Body of pancreas (tissue), 4 donors: ENCODE results near the gene FAM237A. TPM values are rescaled to one million over a fixed set of nuclear protein-coding genes. Genes with fewer than 3 reads are reported as not detected.

Experiments used
- ATAC-seq: fragments of 150-250 bp; one replicate; pipeline ENCODE4 v1.9.1; 2016
- DNase-seq, 4 donors: peaks; one replicate each; pipeline ENCODE4 v3.0.0-alpha.2; 2019
- H3K27ac ChIP-seq, 4 donors: fragments of 200-600 bp; sonication (generic); 1 replicate in 3 of 4; 2 replicates in 1 of 4; pipeline versions ENCODE4 v1.5.1 to v1.6.1; 2016 to 2019; ENCODE audit warnings: mild to moderate bottlenecking in 1 of 4, mixed read lengths in 1 of 4, moderate library complexity in 1 of 4
- H3K27me3 ChIP-seq, 2 donors: fragments of 200-600 bp; sonication (generic); one replicate each; pipeline ENCODE4 v1.6.0; 2016; ENCODE audit warnings: mild to moderate bottlenecking in 1 of 2
- H3K36me3 ChIP-seq, 2 donors: fragments of 200-600 bp; sonication (generic); replicated peaks in 1 of 2; 2 replicates each; pipeline ENCODE4 v1.5.1; 2016; ENCODE audit warnings: low read depth in 2 of 2; ENCODE audit not compliant: insufficient read depth in 1 of 2
- H3K4me1 ChIP-seq: fragments of 200-600 bp; sonication (generic); one replicate; pipeline ENCODE4 v1.6.0; 2016
- H3K4me3 ChIP-seq, 2 donors: fragments of 200-600 bp; sonication (generic); 1 replicate in 1 of 2; 2 replicates in 1 of 2; pipeline ENCODE4 v1.5.1; 2016 to 2019
- H3K9me3 ChIP-seq, 3 donors: fragments of 200-600 bp; sonication (generic); 1 replicate in 2 of 3; 2 replicates in 1 of 3; pipeline ENCODE4 v1.5.1; 2016
- CTCF ChIP-seq, 7 experiments: fragments of 450-650 bp in 4 of 7; fragments of 200-600 bp in 3 of 7; sonication (generic) in 3 of 7; IDR thresholded peaks; one replicate each; pipeline ENCODE4 v1.5.1; 2016 to 2019; ENCODE audit warnings: antibody characterized with exemption in 7 of 7
- POLR2A ChIP-seq, 3 donors: fragments of 450-650 bp; IDR thresholded peaks; one replicate each; pipeline ENCODE4 v1.6.1; 2016; ENCODE audit warnings: antibody characterized with exemption in 3 of 3, mild to moderate bottlenecking in 2 of 3
- WGBS, 2 donors: methylation state at CpG; one replicate each; pipeline ENCODE4 v1.1.5; 2017; 5-methylcytosine and 5-hydroxymethylcytosine counted together
- intact Hi-C: fragments of 100-400 bp; cut with DNase I; formaldehyde crosslinking; loops from one replicate; pipeline ENCODE4 v1.15.1; 2023
- total RNA-seq, 2 donors: library from RNA; depleted of rRNA; stranded (reverse); fragments of >200 nt; gene quantifications; one replicate each; pipeline ENCODE4 v1.1.0, GENCODE V29; 2016

FAM237A gene
- total RNA-seq, 2 donors from 2014 or later, result not detected

DNA sequence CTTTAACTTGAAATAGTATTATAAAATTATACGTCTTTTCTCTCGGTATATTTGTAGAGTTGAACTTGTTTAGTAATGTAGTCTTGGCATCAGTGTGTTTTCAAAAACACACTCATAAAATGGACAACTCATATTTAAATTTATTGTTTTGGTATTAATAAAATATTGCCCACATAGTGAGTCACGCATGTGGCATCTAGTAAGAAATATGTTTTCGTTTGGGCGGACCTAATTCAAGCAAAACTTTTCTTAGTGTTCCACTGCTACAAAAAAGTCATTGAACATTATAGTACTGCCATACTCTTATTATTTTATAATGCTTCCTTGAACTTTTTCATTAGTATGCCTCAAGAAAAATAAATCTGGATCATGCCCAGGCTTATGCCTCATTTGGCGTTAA is 31.1 kb upstream of the FAM237A start:
- no peaks in the 10 kb centered on the region for H3K4me1 ChIP-seq
- no peaks in the 10 kb centered on the region for H3K9me3 ChIP-seq
- TF ChIP-seq POLR2A (IDR thresholded peaks at IDR 0.05) (no peak), CTCF (IDR thresholded peaks at IDR 0.05) (no peak)
- WGBS, 2 donors, result 89 to 90% methylated on average over 6 of the region's 6 CpGs
- no peaks in the 10 kb centered on the region for H3K27me3 ChIP-seq
- no peaks in the 10 kb centered on the region for H3K36me3 ChIP-seq
- DNase-seq (no peak), ATAC-seq (no peak)
- H3K27ac ChIP-seq, result no peak overlapping the region
- H3K4me3 ChIP-seq, result no peak overlapping the region
- intact Hi-C loops, result no loop called here

GRCh38 chr2:206611736-206612135 is 30.6 kb upstream of the FAM237A start:
- no peaks in the 10 kb centered on the region for H3K36me3 ChIP-seq
- no peak overlapping the region for H3K27ac ChIP-seq
- no peak for TF ChIP-seq CTCF (IDR thresholded peaks at IDR 0.05)
- TF ChIP-seq POLR2A (IDR thresholded peaks at IDR 0.05), result no peak
- H3K4me1 ChIP-seq, result no peaks in the 10 kb centered on the region
- ATAC-seq, result no peak
- intact Hi-C loops, result no loop called here
- H3K27me3 ChIP-seq, result no peaks in the 10 kb centered on the region
- no peaks in the 10 kb centered on the region for H3K9me3 ChIP-seq
- 39 to 42% methylated on average over 3 of the region's 3 CpGs for WGBS, 2 donors
- no peak overlapping the region for H3K4me3 ChIP-seq
- DNase-seq, result no peak

DNA sequence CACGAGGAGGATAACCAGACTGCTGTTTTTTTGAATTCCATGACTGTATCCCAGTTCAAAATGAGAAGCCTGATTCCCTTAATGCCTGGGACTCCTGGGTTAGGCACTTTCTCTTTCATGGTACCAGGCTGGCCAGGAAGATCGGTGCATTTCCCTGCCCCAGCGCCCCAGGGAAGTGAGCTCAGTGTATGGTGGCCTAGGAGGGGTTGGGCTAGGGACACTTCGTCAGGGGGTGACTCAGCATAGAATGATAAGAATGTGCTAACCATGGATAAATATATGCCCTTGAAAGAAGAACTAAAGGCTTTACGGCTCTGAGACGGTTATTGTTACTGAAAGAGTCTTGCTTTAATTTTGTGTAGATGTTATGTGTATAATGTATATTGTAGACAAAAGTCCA is 27.5 kb upstream of the FAM237A start:
- H3K4me3 ChIP-seq, result no peak overlapping the region
- TF ChIP-seq CTCF (IDR thresholded peaks at IDR 0.05) (no peak), POLR2A (IDR thresholded peaks at IDR 0.05) (no peak)

DNA sequence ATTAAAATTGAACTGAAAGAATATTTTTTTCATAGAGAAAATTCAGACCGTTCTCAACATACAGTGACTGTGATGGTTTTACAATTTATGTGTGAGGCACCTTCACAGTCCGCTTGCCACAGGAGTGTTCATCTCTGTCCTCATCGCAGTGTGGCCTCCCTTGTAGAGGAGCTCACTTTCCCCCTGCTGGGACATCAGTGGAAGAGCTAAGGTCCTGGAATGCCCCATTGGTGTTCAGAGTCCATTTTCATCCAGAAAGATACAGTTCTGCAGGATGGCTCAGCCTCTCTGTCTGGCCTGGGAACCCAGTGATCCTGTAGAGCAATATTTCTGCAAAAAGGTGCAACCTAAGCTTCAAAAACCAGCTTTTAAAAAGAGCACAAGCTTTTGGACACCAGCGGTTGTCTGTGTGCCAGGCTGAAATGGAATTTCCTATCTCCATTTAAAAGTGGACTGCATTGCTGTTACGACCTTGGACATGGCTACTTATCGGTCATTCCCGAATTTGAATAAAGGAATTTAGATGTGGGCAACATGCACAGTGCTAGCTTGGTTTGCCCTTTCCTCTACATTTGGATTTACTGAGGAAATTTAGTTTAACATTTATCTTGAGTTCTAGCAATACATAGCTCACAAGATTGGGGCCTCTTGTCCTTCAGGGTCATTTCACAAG is 26.7 kb upstream of the FAM237A start:
- no peak overlapping the region for H3K4me3 ChIP-seq
- intact Hi-C loops, result no loop called here
- TF ChIP-seq POLR2A (IDR thresholded peaks at IDR 0.05) (no peak), CTCF (IDR thresholded peaks at IDR 0.05) (no peak)
- no peaks in the 10 kb centered on the region for H3K27me3 ChIP-seq
- 59 to 81% methylated on average over 7 of the region's 7 CpGs for WGBS, 2 donors
- H3K27ac ChIP-seq, result no peak overlapping the region
- no peaks in the 10 kb centered on the region for H3K9me3 ChIP-seq
- ATAC-seq (no peak), DNase-seq (no peak)
- H3K36me3 ChIP-seq, result no peaks in the 10 kb centered on the region
- H3K4me1 ChIP-seq, result no peaks in the 10 kb centered on the region

More for the DNA sequence above, 27.5 kb upstream of the FAM237A start:
- DNase-seq (no peak), ATAC-seq (no peak)
- no peaks in the 10 kb centered on the region for H3K9me3 ChIP-seq
- intact Hi-C loops, result no loop called here
- 59 to 64% methylated on average over 6 of the region's 6 CpGs for WGBS, 2 donors
- H3K27me3 ChIP-seq, result no peaks in the 10 kb centered on the region
- H3K36me3 ChIP-seq, result no peaks in the 10 kb centered on the region
- H3K4me1 ChIP-seq, result no peaks in the 10 kb centered on the region
- no peak overlapping the region for H3K27ac ChIP-seq

DNA sequence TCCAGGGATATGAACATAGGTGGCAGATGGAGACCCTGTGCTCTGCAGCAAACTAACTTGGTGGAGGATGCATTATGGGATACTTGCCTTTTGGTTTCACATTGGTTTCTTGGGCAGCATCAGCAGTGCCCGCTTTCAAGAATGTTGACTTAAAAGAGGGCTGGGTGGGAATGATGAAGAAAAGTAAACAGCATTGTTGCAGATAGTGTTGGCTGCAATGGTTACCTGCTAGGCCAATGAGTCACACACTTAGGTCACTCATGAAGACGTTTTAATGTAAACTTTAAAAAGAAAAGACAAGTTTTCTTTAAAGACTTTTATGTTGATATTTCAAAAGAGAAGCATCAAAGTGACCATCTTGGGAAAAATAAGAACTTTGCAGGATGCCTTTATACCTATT is 26.1 kb upstream of the FAM237A start:
- Histone ChIP-seq H3K9me3 (no peaks in the 10 kb centered on the region), H3K27ac (no peak overlapping the region), H3K36me3 (no peaks in the 10 kb centered on the region), H3K4me1 (no peaks in the 10 kb centered on the region), H3K27me3 (no peaks in the 10 kb centered on the region), H3K4me3 (no peak overlapping the region)
- WGBS, 2 donors, result 38 to 39% methylated on average over 2 of the region's 2 CpGs
- TF ChIP-seq CTCF (IDR thresholded peaks at IDR 0.05) (no peak), POLR2A (IDR thresholded peaks at IDR 0.05) (no peak)
- DNase-seq (no peak), ATAC-seq (no peak)
- intact Hi-C loops, result no loop called here
